Liver (tissue), 9 donors: ENCODE measurements around the gene SMCO3. TPM values are rescaled to one million over a fixed set of nuclear protein-coding genes. Genes with fewer than 3 reads are reported as not detected.

Source experiments
- DNase-seq: peaks from one replicate; pipeline ENCODE4 v3.0.0-alpha.2; 2017; ENCODE audit warnings: low spot score
- H3K27ac ChIP-seq, 2 donors: one replicate each; pipeline ENCODE4 v1.7.0; 2013; ENCODE audit warnings: inconsistent platforms in 2 of 2, low read length in 2 of 2, control low read depth in 1 of 2, low read depth in 1 of 2, mild to moderate bottlenecking in 1 of 2
- H3K27me3 ChIP-seq, 4 donors: one replicate each; pipeline versions ENCODE4 v1.6.1 to v1.7.0; 2013; ENCODE audit warnings: low read length in 3 of 4, inconsistent platforms in 1 of 4, mild to moderate bottlenecking in 1 of 4, moderate library complexity in 1 of 4; ENCODE audit not compliant: control insufficient read depth in 4 of 4, insufficient read depth in 4 of 4
- H3K36me3 ChIP-seq, 4 donors: one replicate each; pipeline versions ENCODE4 v1.6.1 to v1.7.0; 2013; ENCODE audit warnings: low read length in 3 of 4, mild to moderate bottlenecking in 3 of 4, low read depth in 1 of 4, moderate library complexity in 1 of 4; ENCODE audit not compliant: control insufficient read depth in 4 of 4, insufficient read depth in 3 of 4
- H3K4me1 ChIP-seq, 4 donors: one replicate each; pipeline versions ENCODE4 v1.6.1 to v1.7.0; 2013; ENCODE audit warnings: low read length in 3 of 4, mild to moderate bottlenecking in 3 of 4, moderate library complexity in 1 of 4; ENCODE audit not compliant: control insufficient read depth in 4 of 4, insufficient read depth in 4 of 4
- H3K4me3 ChIP-seq, 3 donors: one replicate each; pipeline versions ENCODE4 v1.6.1 to v1.7.0; 2013; ENCODE audit warnings: low read length in 3 of 3, control low read depth in 1 of 3, low read depth in 1 of 3, mild to moderate bottlenecking in 1 of 3
- H3K9ac ChIP-seq, 2 donors: one replicate each; pipeline ENCODE4 v1.7.0; 2013; ENCODE audit warnings: low read length in 2 of 2, mild to moderate bottlenecking in 2 of 2, moderate library complexity in 2 of 2, control low read depth in 1 of 2, low read depth in 1 of 2
- H3K9me3 ChIP-seq, 4 donors: one replicate each; pipeline versions ENCODE4 v1.6.1 to v1.7.0; 2013; ENCODE audit warnings: low read length in 3 of 4; ENCODE audit not compliant: control insufficient read depth in 4 of 4
- EGR1 ChIP-seq, 2 donors: IDR thresholded peaks; 2 replicates each; pipeline ENCODE4 v1.6.1; 2016 to 2018; ENCODE audit warnings: antibody characterized with exemption in 2 of 2, low read depth in 2 of 2
- FOXA1 ChIP-seq: IDR thresholded peaks from 2 replicates; pipeline ENCODE4 v1.6.1; 2016; ENCODE audit warnings: antibody characterized with exemption
- FOXA2 ChIP-seq: IDR thresholded peaks from 2 replicates; pipeline ENCODE4 v1.6.1; 2016; ENCODE audit warnings: antibody characterized with exemption
- GABPA ChIP-seq, 2 donors: IDR thresholded peaks in 1 of 2; conservative IDR thresholded peaks in 1 of 2; 2 replicates each; pipeline ENCODE4 v1.6.1; 2016; ENCODE audit warnings: antibody characterized with exemption in 2 of 2, mild to moderate bottlenecking in 1 of 2, moderate library complexity in 1 of 2
- HNF4A ChIP-seq, 2 donors: conservative IDR thresholded peaks; 2 replicates each; pipeline ENCODE4 v1.6.1; 2016; ENCODE audit warnings: antibody characterized with exemption in 2 of 2, mild to moderate bottlenecking in 2 of 2
- HNF4G ChIP-seq: IDR thresholded peaks from 2 replicates; pipeline ENCODE4 v1.6.1; 2016; ENCODE audit warnings: antibody characterized with exemption
- JUND ChIP-seq, 2 donors: IDR thresholded peaks; 2 replicates each; pipeline ENCODE4 v1.6.1; 2016; ENCODE audit warnings: antibody characterized with exemption in 2 of 2
- NR2F2 ChIP-seq: IDR thresholded peaks from 2 replicates; pipeline ENCODE4 v1.6.1; 2016; ENCODE audit warnings: antibody characterized with exemption
- RAD21 ChIP-seq, 2 donors: IDR thresholded peaks; 2 replicates each; pipeline ENCODE4 v1.6.1; 2016; ENCODE audit warnings: antibody characterized with exemption in 2 of 2, mild to moderate bottlenecking in 2 of 2
- RXRA ChIP-seq, 2 donors: IDR thresholded peaks; 2 replicates each; pipeline ENCODE4 v1.6.1; 2017 to 2018; ENCODE audit warnings: antibody characterized with exemption in 2 of 2, mild to moderate bottlenecking in 1 of 2
- SP1 ChIP-seq: IDR thresholded peaks from 2 replicates; pipeline ENCODE4 v1.6.1; 2018; ENCODE audit warnings: antibody characterized with exemption, mild to moderate bottlenecking
- TAF1 ChIP-seq: conservative IDR thresholded peaks from 2 replicates; pipeline ENCODE4 v1.6.1; 2016; ENCODE audit warnings: antibody characterized with exemption, mild to moderate bottlenecking
- YY1 ChIP-seq: IDR thresholded peaks from 2 replicates; pipeline ENCODE4 v1.6.1; 2016; ENCODE audit warnings: antibody characterized with exemption, mild to moderate bottlenecking
- WGBS: extraction: QIAGEN DNeasy Blood & Tissue Kit; methylation state at CpG from one replicate; pipeline ENCODE4 v1.1.7; 2013; 5-methylcytosine and 5-hydroxymethylcytosine counted together
- polyA plus RNA-seq, 2 donors: library from polyadenylated mRNA; stranded (reverse) in 1 of 2; unstranded in 1 of 2; fragments of 200-250 nt in 1 of 2; fragments of >200 nt in 1 of 2; fragmentation: Nextera tagmentation in 1 of 2; extraction: Ambion mirVana in 1 of 2; gene quantifications; one replicate each; pipeline versions ENCODE4 v1.2.1 to v1.2.3, GENCODE V29; 2013 to 2015
- total RNA-seq, 2 donors: library from RNA; depleted of rRNA; stranded (reverse); fragments of >200 nt; gene quantifications; one replicate each; pipeline ENCODE4 v1.2.3, GENCODE V29; 2014
- TF ChIP-seq, protein P1 (sequence below): IDR thresholded peaks from 2 replicates; pipeline ENCODE4 v1.6.1; 2016; ENCODE audit warnings: antibody characterized with exemption
- TF ChIP-seq, protein P2 (sequence below): fragments of 150-350 bp; IDR thresholded peaks from 2 replicates; pipeline ENCODE4 v1.5.1; 2017; ENCODE audit warnings: improper control_type of control experiment, low read depth, low read length; ENCODE audit not compliant: missing input control
- TF ChIP-seq, protein P3 (sequence below): IDR thresholded peaks from 2 replicates; pipeline ENCODE4 v1.6.1; 2016; ENCODE audit warnings: antibody characterized with exemption, mild to moderate bottlenecking
- TF ChIP-seq, protein P4 (sequence below): IDR thresholded peaks from 2 replicates; pipeline ENCODE4 v1.6.1; 2016; ENCODE audit warnings: antibody characterized with exemption
- TF ChIP-seq, protein P5 (sequence below): IDR thresholded peaks from 2 replicates; pipeline ENCODE4 v1.6.1; 2016; ENCODE audit warnings: antibody characterized with exemption
- donor health status: healthy.
- donor health status: healthy.
- donor health status: healthy.
- donor health status: healthy.
- donor health status: healthy.

The SMCO3 gene
- total and polyA plus RNA-seq, 4 donors = 0.17 to 0.93 (median 0.56) TPM

DNA sequence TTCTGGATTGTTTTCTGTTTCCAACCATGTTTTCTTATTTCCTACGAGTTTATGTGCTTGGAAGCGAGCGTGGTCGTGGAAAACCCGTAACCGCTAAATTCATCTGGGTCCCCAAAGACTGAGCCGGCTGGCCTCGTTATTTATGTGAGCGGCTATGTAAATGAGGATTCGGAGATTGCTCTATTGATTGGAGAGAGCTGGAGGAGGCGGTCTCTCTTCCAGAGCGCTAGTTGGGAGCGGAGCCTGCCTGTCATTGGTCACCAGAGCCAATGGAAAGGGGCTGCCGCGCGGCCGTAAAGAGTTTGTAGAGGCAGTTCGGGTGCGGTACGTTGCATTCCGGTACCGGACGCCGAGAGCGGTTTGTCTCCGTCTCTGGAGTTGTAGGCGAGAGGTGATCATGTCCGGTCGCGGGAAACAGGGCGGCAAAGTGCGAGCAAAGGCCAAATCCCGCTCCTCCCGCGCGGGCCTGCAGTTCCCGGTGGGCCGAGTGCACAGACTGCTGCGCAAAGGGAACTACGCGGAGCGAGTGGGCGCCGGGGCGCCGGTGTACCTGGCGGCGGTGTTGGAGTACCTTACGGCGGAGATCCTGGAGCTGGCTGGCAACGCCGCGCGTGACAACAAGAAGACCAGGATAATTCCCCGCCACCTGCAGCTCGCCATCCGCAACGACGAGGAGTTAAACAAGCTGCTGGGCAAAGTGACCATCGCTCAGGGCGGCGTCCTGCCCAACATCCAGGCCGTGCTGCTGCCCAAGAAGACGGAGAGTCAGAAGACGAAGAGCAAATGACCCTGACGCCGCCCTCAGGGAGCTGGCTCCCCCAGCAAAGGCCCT is 39.7 kb downstream of the SMCO3 start:
- no peaks in the 10 kb centered on the region for H3K9me3 ChIP-seq
- peak overlapping the region; percentile 72 to 79 (median 74) for H3K4me3 ChIP-seq
- H3K27me3 ChIP-seq = no peaks in the 10 kb centered on the region
- peak overlapping the region; percentile 69 to 78 for H3K9ac ChIP-seq
- H3K27ac ChIP-seq = peak overlapping the region; percentile 80 to 93
- WGBS = under 1% methylated on average over 67 of the region's 67 CpGs
- no peaks in the 10 kb centered on the region for H3K36me3 ChIP-seq
- H3K4me1 ChIP-seq = peaks cover 0 to 23% (median 6%) of the 10 kb centered on the region in 4 donors
- peak; percentile 94 for DNase-seq
- TF ChIP-seq, protein P1, sequence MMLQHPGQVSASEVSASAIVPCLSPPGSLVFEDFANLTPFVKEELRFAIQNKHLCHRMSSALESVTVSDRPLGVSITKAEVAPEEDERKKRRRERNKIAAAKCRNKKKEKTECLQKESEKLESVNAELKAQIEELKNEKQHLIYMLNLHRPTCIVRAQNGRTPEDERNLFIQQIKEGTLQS = no peak
- TF ChIP-seq HNF4A (conservative IDR thresholded peaks at IDR 0.05) = no peak
- TF ChIP-seq, protein P2, sequence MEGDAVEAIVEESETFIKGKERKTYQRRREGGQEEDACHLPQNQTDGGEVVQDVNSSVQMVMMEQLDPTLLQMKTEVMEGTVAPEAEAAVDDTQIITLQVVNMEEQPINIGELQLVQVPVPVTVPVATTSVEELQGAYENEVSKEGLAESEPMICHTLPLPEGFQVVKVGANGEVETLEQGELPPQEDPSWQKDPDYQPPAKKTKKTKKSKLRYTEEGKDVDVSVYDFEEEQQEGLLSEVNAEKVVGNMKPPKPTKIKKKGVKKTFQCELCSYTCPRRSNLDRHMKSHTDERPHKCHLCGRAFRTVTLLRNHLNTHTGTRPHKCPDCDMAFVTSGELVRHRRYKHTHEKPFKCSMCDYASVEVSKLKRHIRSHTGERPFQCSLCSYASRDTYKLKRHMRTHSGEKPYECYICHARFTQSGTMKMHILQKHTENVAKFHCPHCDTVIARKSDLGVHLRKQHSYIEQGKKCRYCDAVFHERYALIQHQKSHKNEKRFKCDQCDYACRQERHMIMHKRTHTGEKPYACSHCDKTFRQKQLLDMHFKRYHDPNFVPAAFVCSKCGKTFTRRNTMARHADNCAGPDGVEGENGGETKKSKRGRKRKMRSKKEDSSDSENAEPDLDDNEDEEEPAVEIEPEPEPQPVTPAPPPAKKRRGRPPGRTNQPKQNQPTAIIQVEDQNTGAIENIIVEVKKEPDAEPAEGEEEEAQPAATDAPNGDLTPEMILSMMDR = no peak
- TF ChIP-seq FOXA2 = no peak
- TF ChIP-seq NR2F2 = no peak
- TF ChIP-seq, protein P3, sequence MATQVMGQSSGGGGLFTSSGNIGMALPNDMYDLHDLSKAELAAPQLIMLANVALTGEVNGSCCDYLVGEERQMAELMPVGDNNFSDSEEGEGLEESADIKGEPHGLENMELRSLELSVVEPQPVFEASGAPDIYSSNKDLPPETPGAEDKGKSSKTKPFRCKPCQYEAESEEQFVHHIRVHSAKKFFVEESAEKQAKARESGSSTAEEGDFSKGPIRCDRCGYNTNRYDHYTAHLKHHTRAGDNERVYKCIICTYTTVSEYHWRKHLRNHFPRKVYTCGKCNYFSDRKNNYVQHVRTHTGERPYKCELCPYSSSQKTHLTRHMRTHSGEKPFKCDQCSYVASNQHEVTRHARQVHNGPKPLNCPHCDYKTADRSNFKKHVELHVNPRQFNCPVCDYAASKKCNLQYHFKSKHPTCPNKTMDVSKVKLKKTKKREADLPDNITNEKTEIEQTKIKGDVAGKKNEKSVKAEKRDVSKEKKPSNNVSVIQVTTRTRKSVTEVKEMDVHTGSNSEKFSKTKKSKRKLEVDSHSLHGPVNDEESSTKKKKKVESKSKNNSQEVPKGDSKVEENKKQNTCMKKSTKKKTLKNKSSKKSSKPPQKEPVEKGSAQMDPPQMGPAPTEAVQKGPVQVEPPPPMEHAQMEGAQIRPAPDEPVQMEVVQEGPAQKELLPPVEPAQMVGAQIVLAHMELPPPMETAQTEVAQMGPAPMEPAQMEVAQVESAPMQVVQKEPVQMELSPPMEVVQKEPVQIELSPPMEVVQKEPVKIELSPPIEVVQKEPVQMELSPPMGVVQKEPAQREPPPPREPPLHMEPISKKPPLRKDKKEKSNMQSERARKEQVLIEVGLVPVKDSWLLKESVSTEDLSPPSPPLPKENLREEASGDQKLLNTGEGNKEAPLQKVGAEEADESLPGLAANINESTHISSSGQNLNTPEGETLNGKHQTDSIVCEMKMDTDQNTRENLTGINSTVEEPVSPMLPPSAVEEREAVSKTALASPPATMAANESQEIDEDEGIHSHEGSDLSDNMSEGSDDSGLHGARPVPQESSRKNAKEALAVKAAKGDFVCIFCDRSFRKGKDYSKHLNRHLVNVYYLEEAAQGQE = peak; percentile 89
- TF ChIP-seq HNF4G = no peak
- TF ChIP-seq, protein P4, sequence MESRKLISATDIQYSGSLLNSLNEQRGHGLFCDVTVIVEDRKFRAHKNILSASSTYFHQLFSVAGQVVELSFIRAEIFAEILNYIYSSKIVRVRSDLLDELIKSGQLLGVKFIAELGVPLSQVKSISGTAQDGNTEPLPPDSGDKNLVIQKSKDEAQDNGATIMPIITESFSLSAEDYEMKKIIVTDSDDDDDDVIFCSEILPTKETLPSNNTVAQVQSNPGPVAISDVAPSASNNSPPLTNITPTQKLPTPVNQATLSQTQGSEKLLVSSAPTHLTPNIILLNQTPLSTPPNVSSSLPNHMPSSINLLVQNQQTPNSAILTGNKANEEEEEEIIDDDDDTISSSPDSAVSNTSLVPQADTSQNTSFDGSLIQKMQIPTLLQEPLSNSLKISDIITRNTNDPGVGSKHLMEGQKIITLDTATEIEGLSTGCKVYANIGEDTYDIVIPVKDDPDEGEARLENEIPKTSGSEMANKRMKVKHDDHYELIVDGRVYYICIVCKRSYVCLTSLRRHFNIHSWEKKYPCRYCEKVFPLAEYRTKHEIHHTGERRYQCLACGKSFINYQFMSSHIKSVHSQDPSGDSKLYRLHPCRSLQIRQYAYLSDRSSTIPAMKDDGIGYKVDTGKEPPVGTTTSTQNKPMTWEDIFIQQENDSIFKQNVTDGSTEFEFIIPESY = peak; percentile 45
- no peak for TF ChIP-seq EGR1 (IDR thresholded peaks at IDR 0.05; ENCODE audit: low read depth in 2 of 2)
- peak; percentile 97 for TF ChIP-seq TAF1
- no peak for TF ChIP-seq RAD21 (IDR thresholded peaks at IDR 0.05)
- TF ChIP-seq FOXA1 = no peak
- peak; percentile 97 for TF ChIP-seq SP1
- TF ChIP-seq JUND (IDR thresholded peaks at IDR 0.05) = no peak
- TF ChIP-seq, protein P5, sequence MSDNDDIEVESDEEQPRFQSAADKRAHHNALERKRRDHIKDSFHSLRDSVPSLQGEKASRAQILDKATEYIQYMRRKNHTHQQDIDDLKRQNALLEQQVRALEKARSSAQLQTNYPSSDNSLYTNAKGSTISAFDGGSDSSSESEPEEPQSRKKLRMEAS = no peak
- peak; percentile 65 for TF ChIP-seq YY1
- peak in 1 of 2 donors; percentile 25 for TF ChIP-seq GABPA (IDR thresholded peaks at IDR 0.05 in 1 of 2, conservative IDR thresholded peaks at IDR 0.05 in 1 of 2)
- TF ChIP-seq RXRA (IDR thresholded peaks at IDR 0.05) = peak in 1 of 2 donors; percentile 17
